H9 (cell line): ENCODE data around the gene TMEM187. TPM values are rescaled to one million over a fixed set of nuclear protein-coding genes. Genes with fewer than 3 reads are reported as not detected.

Experiments used
- DNase-seq: peaks from one replicate; pipeline ENCODE4 v3.0.0-alpha.2; 2017
- H2AFZ ChIP-seq: one replicate; pipeline ENCODE4 v1.6.1; 2013; ENCODE audit warnings: mild to moderate bottlenecking, low read length, control low read depth, moderate library complexity
- H2AK5ac ChIP-seq: 2 replicates; pipeline ENCODE4 v1.6.1; 2013; ENCODE audit warnings: low read length, control low read depth, mixed read lengths; ENCODE audit not compliant: insufficient read length
- H2BK120ac ChIP-seq: one replicate; pipeline ENCODE4 v1.6.1; 2013; ENCODE audit warnings: low read depth, mild to moderate bottlenecking, low read length, control low read depth, inconsistent platforms; ENCODE audit not compliant: poor library complexity, severe bottlenecking
- H2BK12ac ChIP-seq: 2 replicates; pipeline ENCODE4 v1.6.1; 2013; ENCODE audit warnings: low read length, control low read depth, mixed read lengths, low read depth; ENCODE audit not compliant: insufficient read length
- H2BK15ac ChIP-seq: 2 replicates; pipeline ENCODE4 v1.6.1; 2013; ENCODE audit warnings: low read depth, low read length, control low read depth
- H2BK20ac ChIP-seq: one replicate; pipeline ENCODE4 v1.6.1; 2013; ENCODE audit warnings: low read depth, mild to moderate bottlenecking, low read length, control low read depth, inconsistent platforms; ENCODE audit not compliant: poor library complexity, severe bottlenecking
- H2BK5ac ChIP-seq: 2 replicates; pipeline ENCODE4 v1.6.1; 2013; ENCODE audit warnings: low read length, control low read depth, mixed read lengths; ENCODE audit not compliant: insufficient read length
- H3K14ac ChIP-seq: 2 replicates; pipeline ENCODE4 v1.6.1; 2013; ENCODE audit warnings: low read length, control low read depth; ENCODE audit not compliant: insufficient read depth
- H3K18ac ChIP-seq: 2 replicates; pipeline ENCODE4 v1.6.1; 2013; ENCODE audit warnings: low read depth, mild to moderate bottlenecking, mixed read lengths, low read length, control low read depth; ENCODE audit not compliant: insufficient read length
- H3K23ac ChIP-seq: 2 replicates; pipeline ENCODE4 v1.6.1; 2013; ENCODE audit warnings: low read length, control low read depth, mixed read lengths, low read depth; ENCODE audit not compliant: insufficient read length
- H3K23me2 ChIP-seq: 2 replicates; pipeline ENCODE4 v1.6.1; 2013; ENCODE audit warnings: low read depth, mild to moderate bottlenecking, mixed read lengths, low read length, control low read depth; ENCODE audit not compliant: insufficient read length, poor library complexity, severe bottlenecking
- H3K27ac ChIP-seq: 2 replicates; pipeline ENCODE4 v1.5.1; 2013; ENCODE audit warnings: low read length, control low read depth, mixed read lengths, low read depth; ENCODE audit not compliant: insufficient read length
- H3K27me3 ChIP-seq: 2 replicates; pipeline ENCODE4 v1.6.1; 2013; ENCODE audit warnings: low read length, control low read depth, inconsistent platforms; ENCODE audit not compliant: insufficient read depth
- H3K4ac ChIP-seq: 2 replicates; pipeline ENCODE4 v1.6.1; 2013; ENCODE audit warnings: low read depth, mild to moderate bottlenecking, control low read depth, inconsistent platforms, low read length, moderate library complexity
- H3K4me1 ChIP-seq: 2 replicates; pipeline ENCODE4 v1.6.1; 2013; ENCODE audit warnings: low read length, control low read depth, inconsistent platforms; ENCODE audit not compliant: insufficient read depth
- H3K4me2 ChIP-seq: 2 replicates; pipeline ENCODE4 v1.6.1; 2013; ENCODE audit warnings: low read length, control low read depth, mixed read lengths; ENCODE audit not compliant: insufficient read length, insufficient read depth
- H3K56ac ChIP-seq: 2 replicates; pipeline ENCODE4 v1.6.1; 2013; ENCODE audit warnings: low read depth, mild to moderate bottlenecking, mixed read lengths, low read length, control low read depth; ENCODE audit not compliant: insufficient read length
- H3K79me1 ChIP-seq: 2 replicates; pipeline ENCODE4 v1.6.1; 2013; ENCODE audit warnings: low read depth, mild to moderate bottlenecking, moderate library complexity, low read length, control low read depth, inconsistent platforms; ENCODE audit not compliant: insufficient read depth, poor library complexity, severe bottlenecking
- H3K79me2 ChIP-seq: 2 replicates; pipeline ENCODE4 v1.6.1; 2013; ENCODE audit warnings: low read length, control low read depth, inconsistent platforms; ENCODE audit not compliant: insufficient read depth
- H3K9ac ChIP-seq: 2 replicates; pipeline ENCODE4 v1.6.1; 2013; ENCODE audit warnings: low read length, control low read depth, mixed read lengths; ENCODE audit not compliant: insufficient read length; ENCODE audit errors: extremely low read depth
- H3K9me3 ChIP-seq: one replicate; pipeline ENCODE4 v1.6.1; 2013; ENCODE audit warnings: low read depth, low read length, inconsistent platforms; ENCODE audit not compliant: control insufficient read depth
- H3T11ph ChIP-seq: one replicate; pipeline ENCODE4 v1.6.1; 2013; ENCODE audit warnings: mild to moderate bottlenecking, low read length, control low read depth, inconsistent platforms
- H4K20me1 ChIP-seq: one replicate; pipeline ENCODE4 v1.6.1; 2013; ENCODE audit not compliant: control insufficient read depth, insufficient read length, insufficient read depth
- H4K5ac ChIP-seq: 2 replicates; pipeline ENCODE4 v1.6.1; 2013; ENCODE audit warnings: low read depth, mild to moderate bottlenecking, mixed read lengths, low read length, control low read depth; ENCODE audit not compliant: insufficient read length
- H4K8ac ChIP-seq: replicated peaks from 2 replicates; pipeline ENCODE4 v1.6.1; 2013; ENCODE audit warnings: low read length, control low read depth, mixed read lengths, low read depth; ENCODE audit not compliant: insufficient read length
- H4K91ac ChIP-seq: 2 replicates; pipeline ENCODE4 v1.6.1; 2013; ENCODE audit warnings: low read depth, mild to moderate bottlenecking, moderate library complexity, mixed read lengths, low read length, control low read depth; ENCODE audit not compliant: insufficient read length
- H3K27ac Mint-ChIP-seq, 3 experiments: 2 replicates in 2 of 3; 3 replicates in 1 of 3; pipeline ENCODE4 v1.8.0; 2020 to 2021; ENCODE audit warnings: mixed read lengths in 3 of 3, mild to moderate bottlenecking in 1 of 3, moderate library complexity in 1 of 3
- H3K27me3 Mint-ChIP-seq: 2 replicates; pipeline ENCODE4 v1.8.0; 2021; ENCODE audit warnings: low read depth, mild to moderate bottlenecking, moderate library complexity, mixed read lengths
- H3K36me3 Mint-ChIP-seq, 3 experiments: 2 replicates in 2 of 3; 3 replicates in 1 of 3; pipeline ENCODE4 v1.8.0; 2020 to 2021; ENCODE audit warnings: low read depth in 3 of 3, mixed read lengths in 3 of 3; ENCODE audit not compliant: insufficient read depth in 1 of 3
- H3K4me1 Mint-ChIP-seq, 2 experiments: 2 replicates each; pipeline ENCODE4 v1.8.0; 2020; ENCODE audit warnings: mixed read lengths in 2 of 2
- H3K4me3 Mint-ChIP-seq, 2 experiments: 2 replicates in 1 of 2; 3 replicates in 1 of 2; pipeline ENCODE4 v1.8.0; 2020 to 2021; ENCODE audit warnings: mild to moderate bottlenecking in 2 of 2, mixed read lengths in 2 of 2, moderate library complexity in 1 of 2
- H3K9me3 Mint-ChIP-seq, 2 experiments: 2 replicates in 1 of 2; 3 replicates in 1 of 2; pipeline ENCODE4 v1.8.0; 2020; ENCODE audit warnings: mild to moderate bottlenecking in 2 of 2, mixed read lengths in 2 of 2, moderate library complexity in 1 of 2
- WGBS: extraction: QIAGEN DNeasy Blood & Tissue Kit; methylation state at CpG from one replicate; pipeline ENCODE4 v1.1.7; 2013; ENCODE audit warnings: missing lambda C conversion rate, low lambda C conversion rate, mixed read lengths; ENCODE audit not compliant: insufficient read length; ENCODE audit errors: extremely low coverage; 5-methylcytosine and 5-hydroxymethylcytosine counted together
- total RNA-seq: library from RNA; stranded (reverse); gene quantifications from 2 replicates; pipeline ENCODE4 v1.2.1, GENCODE V29; 2021
- TF ChIP-seq, protein P1 (sequence below): fragments of 200-600 bp; sonication (generic); conservative IDR thresholded peaks from 3 replicates; pipeline ENCODE4 v1.8.0; 2021; ENCODE audit warnings: antibody characterized with exemption, mild to moderate bottlenecking

TMEM187 gene
- total RNA-seq, 1 experiment from 2014 or later, result 2.7 TPM

DNA sequence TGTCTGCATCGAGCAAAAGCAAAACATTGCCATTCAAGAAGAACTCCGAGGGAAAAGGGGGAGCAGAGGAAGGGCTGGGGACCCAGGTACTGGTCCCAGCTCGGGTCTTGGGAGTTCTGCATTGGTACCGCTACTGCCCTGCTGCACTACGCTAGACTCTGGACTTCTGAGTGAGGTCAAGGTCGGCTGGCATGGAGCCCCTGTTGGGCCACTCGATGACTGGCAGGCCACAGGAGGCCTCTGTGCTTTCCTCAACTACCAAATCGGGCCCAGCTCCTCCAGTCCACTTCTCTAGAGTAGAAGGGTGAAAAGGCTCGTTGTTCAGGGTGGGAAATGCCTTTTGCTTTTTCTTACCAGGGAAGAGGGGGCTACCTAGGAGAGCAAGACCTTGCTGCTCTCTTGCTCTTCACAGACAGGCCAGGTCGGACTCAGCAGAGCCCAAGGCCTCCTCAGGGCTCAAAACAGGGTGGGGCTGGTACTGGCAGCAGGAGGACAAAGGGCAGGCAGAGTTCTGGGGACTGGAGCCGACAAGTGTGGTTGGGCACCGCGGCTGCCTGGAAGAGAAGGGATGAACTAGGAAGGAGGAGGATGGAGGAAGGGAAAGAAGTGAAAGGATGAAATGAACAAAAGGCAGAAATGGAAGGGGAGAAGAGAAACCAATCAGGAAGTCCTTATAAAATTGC lies 56.1 kb downstream of the TMEM187 start:
- Histone ChIP-seq H3K56ac (no peak overlapping the region), H4K8ac (no peak overlapping the region), H2AK5ac (no peak overlapping the region), H2BK15ac (no peak overlapping the region), H3K18ac (no peak overlapping the region), H2AFZ (no peak overlapping the region), H3K23ac (no peak overlapping the region), H3T11ph (no peak overlapping the region), H3K79me2 (no peaks in the 10 kb centered on the region), H2BK20ac (no peak overlapping the region), H3K4me2 (no peak overlapping the region), H4K5ac (no peak overlapping the region), H3K79me1 (no peaks in the 10 kb centered on the region), H4K91ac (no peak overlapping the region), H3K4me1 (peaks cover 5% of the 10 kb centered on the region; the same call in 1 of the 2 replicates), H2BK5ac (no peak overlapping the region), H2BK120ac (no peak overlapping the region), H2BK12ac (no peak overlapping the region), H3K9ac (no peak overlapping the region), H3K27ac (no peak overlapping the region), H3K14ac (no peak overlapping the region), H3K27me3 (no peaks in the 10 kb centered on the region), H3K9me3 (peaks cover 11% of the 10 kb centered on the region), H4K20me1 (peaks cover 3% of the 10 kb centered on the region), H3K4ac (no peak overlapping the region), H3K23me2 (no peaks in the 10 kb centered on the region)
- Mint-ChIP-seq H3K27me3 (peaks cover 5% of the 10 kb centered on the region; the same call in 1 of the 2 replicates), H3K36me3 (peaks cover 32 to 54% (median 46%) of the 10 kb centered on the region in 3 experiments), H3K9me3 (peaks cover 77 to 88% of the 10 kb centered on the region in 2 experiments), H3K27ac (peak overlapping the region in 1 of 3 experiments; percentile 18; a peak in 1 of 7 replicates), H3K4me1 (peaks cover 13 to 18% of the 10 kb centered on the region in 2 experiments), H3K4me3 (no peak overlapping the region)
- TF ChIP-seq, protein P1, sequence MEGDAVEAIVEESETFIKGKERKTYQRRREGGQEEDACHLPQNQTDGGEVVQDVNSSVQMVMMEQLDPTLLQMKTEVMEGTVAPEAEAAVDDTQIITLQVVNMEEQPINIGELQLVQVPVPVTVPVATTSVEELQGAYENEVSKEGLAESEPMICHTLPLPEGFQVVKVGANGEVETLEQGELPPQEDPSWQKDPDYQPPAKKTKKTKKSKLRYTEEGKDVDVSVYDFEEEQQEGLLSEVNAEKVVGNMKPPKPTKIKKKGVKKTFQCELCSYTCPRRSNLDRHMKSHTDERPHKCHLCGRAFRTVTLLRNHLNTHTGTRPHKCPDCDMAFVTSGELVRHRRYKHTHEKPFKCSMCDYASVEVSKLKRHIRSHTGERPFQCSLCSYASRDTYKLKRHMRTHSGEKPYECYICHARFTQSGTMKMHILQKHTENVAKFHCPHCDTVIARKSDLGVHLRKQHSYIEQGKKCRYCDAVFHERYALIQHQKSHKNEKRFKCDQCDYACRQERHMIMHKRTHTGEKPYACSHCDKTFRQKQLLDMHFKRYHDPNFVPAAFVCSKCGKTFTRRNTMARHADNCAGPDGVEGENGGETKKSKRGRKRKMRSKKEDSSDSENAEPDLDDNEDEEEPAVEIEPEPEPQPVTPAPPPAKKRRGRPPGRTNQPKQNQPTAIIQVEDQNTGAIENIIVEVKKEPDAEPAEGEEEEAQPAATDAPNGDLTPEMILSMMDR, result no peak
- no peak for DNase-seq
- no CpG with 5 or more reads among the region's 13 CpGs for WGBS
